Lower leg skin (tissue), 3 donors: Measurements from ENCODE around the gene SDCBP2.

Experiments
- POLR2A ChIP-seq, 2 donors: fragments of 450-650 bp; IDR thresholded peaks; one replicate each; pipeline ENCODE4 v1.6.1; 2016 to 2017; ENCODE audit warnings: antibody characterized with exemption in 2 of 2, mild to moderate bottlenecking in 1 of 2, moderate library complexity in 1 of 2
- TF ChIP-seq, protein P1 (sequence below), 3 donors: fragments of 450-650 bp; IDR thresholded peaks; one replicate each; pipeline ENCODE4 v1.5.1; 2016; ENCODE audit warnings: antibody characterized with exemption in 3 of 3, mild to moderate bottlenecking in 3 of 3, moderate library complexity in 2 of 3

DNA sequence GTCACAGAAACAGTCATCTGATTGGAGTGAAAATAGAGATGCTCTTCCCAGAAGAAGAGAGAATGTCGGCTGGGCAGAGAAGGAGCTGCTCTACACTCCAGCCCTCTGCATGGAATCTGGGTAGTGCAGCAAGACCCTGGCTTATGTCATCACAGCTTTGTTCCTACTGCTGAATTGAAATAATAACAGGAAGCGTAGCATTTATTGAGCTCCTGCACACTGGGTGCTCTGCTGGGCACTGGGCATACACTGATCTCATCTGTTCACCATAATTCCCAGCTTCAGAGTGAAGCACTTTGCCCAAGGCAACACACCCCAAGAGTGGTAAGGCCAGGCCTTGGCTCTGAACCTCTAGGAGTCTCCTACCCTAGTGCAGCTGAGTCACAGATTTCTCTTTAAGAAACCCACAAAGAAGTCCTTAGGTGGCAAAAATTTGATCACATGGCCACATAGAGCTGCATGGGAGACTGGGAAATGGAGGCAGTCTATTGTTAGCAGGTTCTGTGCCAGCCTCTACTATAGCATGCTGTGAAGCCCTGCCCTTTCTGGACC is 3.9 kb upstream of the SDCBP2 start:
- TF ChIP-seq, protein P1, sequence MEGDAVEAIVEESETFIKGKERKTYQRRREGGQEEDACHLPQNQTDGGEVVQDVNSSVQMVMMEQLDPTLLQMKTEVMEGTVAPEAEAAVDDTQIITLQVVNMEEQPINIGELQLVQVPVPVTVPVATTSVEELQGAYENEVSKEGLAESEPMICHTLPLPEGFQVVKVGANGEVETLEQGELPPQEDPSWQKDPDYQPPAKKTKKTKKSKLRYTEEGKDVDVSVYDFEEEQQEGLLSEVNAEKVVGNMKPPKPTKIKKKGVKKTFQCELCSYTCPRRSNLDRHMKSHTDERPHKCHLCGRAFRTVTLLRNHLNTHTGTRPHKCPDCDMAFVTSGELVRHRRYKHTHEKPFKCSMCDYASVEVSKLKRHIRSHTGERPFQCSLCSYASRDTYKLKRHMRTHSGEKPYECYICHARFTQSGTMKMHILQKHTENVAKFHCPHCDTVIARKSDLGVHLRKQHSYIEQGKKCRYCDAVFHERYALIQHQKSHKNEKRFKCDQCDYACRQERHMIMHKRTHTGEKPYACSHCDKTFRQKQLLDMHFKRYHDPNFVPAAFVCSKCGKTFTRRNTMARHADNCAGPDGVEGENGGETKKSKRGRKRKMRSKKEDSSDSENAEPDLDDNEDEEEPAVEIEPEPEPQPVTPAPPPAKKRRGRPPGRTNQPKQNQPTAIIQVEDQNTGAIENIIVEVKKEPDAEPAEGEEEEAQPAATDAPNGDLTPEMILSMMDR (IDR thresholded peaks at IDR 0.05): no peak
- no peak for TF ChIP-seq POLR2A (IDR thresholded peaks at IDR 0.05)
